ENCODE results near the gene TEX44. TPM values are rescaled to one million over a fixed set of nuclear protein-coding genes. Genes with fewer than 3 reads are reported as not detected.

TEX44 gene
- total and polyA plus RNA-seq, 2 donors (not counting 1 experiment from before 2014, with no cell fraction given): not detected

DNA sequence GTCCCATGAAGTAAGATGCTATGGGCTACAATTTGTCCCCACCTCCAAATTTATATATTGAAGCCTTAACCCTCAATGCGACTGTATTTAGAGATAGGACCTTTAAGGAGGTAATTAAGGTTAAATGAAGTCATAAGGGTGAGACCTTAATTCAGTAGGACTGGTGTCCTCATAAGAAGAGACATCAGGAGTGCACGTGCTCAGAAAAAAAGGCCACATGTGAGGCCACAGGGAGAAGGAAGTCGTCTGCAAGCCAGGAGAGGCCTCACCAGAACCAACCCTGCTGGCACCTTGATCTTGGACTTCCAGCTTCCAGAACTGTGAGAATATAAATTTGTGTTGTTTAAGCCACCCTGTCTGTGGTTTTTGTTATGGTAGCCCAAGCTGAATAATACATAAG, 25.5 kb upstream of the TEX44 start:
- Mint-ChIP-seq H3K27ac (no peak overlapping the region), H3K27me3 (no peaks in the 10 kb centered on the region), H3K4me3 (no peak overlapping the region), H3K9me3 (ENCODE audit: insufficient read depth) (no peaks in the 10 kb centered on the region), H3K4me1 (no peaks in the 10 kb centered on the region)
- WGBS (ENCODE audit: insufficient coverage): 72% methylated on average over 2 of the region's 3 CpGs
- intact Hi-C loops (cut with micrococcal nuclease): no loop called here
- Histone ChIP-seq H3K4me1 (ENCODE audit: control insufficient read depth in 2 of 2, insufficient read depth in 2 of 2, low read length in 2 of 2) (no peaks in the 10 kb centered on the region), H3K4me3 (ENCODE audit: control extremely low read depth in 1 of 5, extremely low read depth in 1 of 5, insufficient read depth in 1 of 5, low read depth in 2 of 5, low read length in 4 of 5) (no peak overlapping the region), H3K79me2 (ENCODE audit: control insufficient read depth, insufficient read depth, low read length) (no peaks in the 10 kb centered on the region), H3K36me3 (replicated peaks in 1 of 2; ENCODE audit: control extremely low read depth in 1 of 2, control insufficient read depth in 1 of 2, extremely low read depth in 1 of 2, insufficient read depth in 2 of 2, low read length in 1 of 2) (no peaks in the 10 kb centered on the region), H4K20me1 (ENCODE audit: control insufficient read depth, insufficient read depth, low read length, poor library complexity, severe bottlenecking) (no peaks in the 10 kb centered on the region), H2AFZ (ENCODE audit: insufficient read depth, low read depth, low read length, poor library complexity, severe bottlenecking) (no peak overlapping the region), H3K27me3 (replicated peaks in 1 of 4; ENCODE audit: control extremely low read depth in 1 of 4, control insufficient read depth in 3 of 4, insufficient read depth in 4 of 4, low read length in 3 of 4) (no peaks in the 10 kb centered on the region), H3K9ac (ENCODE audit: low read length) (no peak overlapping the region), H3K9me3 (ENCODE audit: control extremely low read depth in 1 of 3, control insufficient read depth in 2 of 3, insufficient read depth in 1 of 3, low read length in 2 of 3) (no peaks in the 10 kb centered on the region), H3K4me2 (replicated peaks; ENCODE audit: low read depth, low read length, poor library complexity, severe bottlenecking) (no peak overlapping the region), H3K27ac (ENCODE audit: low read length in 2 of 2) (no peak overlapping the region)
- TF ChIP-seq, protein P1, sequence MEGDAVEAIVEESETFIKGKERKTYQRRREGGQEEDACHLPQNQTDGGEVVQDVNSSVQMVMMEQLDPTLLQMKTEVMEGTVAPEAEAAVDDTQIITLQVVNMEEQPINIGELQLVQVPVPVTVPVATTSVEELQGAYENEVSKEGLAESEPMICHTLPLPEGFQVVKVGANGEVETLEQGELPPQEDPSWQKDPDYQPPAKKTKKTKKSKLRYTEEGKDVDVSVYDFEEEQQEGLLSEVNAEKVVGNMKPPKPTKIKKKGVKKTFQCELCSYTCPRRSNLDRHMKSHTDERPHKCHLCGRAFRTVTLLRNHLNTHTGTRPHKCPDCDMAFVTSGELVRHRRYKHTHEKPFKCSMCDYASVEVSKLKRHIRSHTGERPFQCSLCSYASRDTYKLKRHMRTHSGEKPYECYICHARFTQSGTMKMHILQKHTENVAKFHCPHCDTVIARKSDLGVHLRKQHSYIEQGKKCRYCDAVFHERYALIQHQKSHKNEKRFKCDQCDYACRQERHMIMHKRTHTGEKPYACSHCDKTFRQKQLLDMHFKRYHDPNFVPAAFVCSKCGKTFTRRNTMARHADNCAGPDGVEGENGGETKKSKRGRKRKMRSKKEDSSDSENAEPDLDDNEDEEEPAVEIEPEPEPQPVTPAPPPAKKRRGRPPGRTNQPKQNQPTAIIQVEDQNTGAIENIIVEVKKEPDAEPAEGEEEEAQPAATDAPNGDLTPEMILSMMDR (IDR thresholded peaks at IDR 0.05): no peak
- TF ChIP-seq EZH2 (IDR thresholded peaks at IDR 0.05; ENCODE audit: borderline replicate concordance, insufficient read depth, low read depth, low read length, poor library complexity, severe bottlenecking): no peak
- CTCF ChIA-PET: interaction anchor here (0.7 to 0.8 kb wide), 2 partner anchors 11 to 24 kb away, joined by 3 to 5 read pairs; no protein-coding TSS in a partner anchor
- DNase-seq (no peak), ATAC-seq (ENCODE audit: low read depth) (no peak)
- POLR2A ChIA-PET: no interaction called here

DNA sequence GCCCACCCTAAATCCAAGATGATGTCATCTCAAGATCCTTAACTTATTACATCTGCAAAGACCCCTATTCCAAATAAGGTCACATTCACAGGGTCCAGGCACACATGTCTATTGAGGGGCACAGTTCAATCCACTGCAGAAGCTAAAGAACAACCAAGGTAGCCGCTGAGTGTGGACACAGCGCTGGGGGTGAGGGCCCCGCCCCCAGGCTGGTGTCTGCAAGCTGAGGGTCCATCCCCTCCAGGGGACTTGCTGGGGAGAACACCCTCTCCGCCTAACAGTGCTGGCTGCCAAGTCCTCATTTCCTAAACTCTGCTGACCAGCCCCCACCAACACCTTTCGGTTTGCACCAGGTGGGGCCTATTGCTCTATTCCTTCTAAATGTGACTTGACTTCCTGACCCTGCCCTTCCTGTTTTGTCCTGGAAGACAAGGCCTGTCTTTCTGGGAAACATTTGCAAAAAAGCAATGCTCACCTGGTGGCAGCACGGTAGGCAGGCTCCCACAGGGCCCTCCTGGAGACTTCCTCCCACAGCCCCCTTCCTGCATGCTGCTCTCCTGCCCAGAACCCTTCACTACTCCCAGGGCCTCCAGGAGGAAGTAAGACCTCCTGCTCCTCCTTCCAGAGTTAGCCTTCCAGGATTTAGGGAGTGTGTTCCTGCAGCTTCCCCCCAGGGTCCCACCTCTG, 24.4 kb upstream of the TEX44 start:
- no peaks in the 10 kb centered on the region for H3K9me3 ChIP-seq (ENCODE audit: control extremely low read depth in 1 of 3, control insufficient read depth in 2 of 3, insufficient read depth in 1 of 3, low read length in 2 of 3)
- TF ChIP-seq EZH2 (IDR thresholded peaks at IDR 0.05; ENCODE audit: borderline replicate concordance, insufficient read depth, low read depth, low read length, poor library complexity, severe bottlenecking): no peak
- TF ChIP-seq, protein P1 (IDR thresholded peaks at IDR 0.05): no peak
- no peak overlapping the region for H3K27ac Mint-ChIP-seq
- ATAC-seq (ENCODE audit: low read depth) (no peak), DNase-seq (no peak)
- no peak overlapping the region for H3K4me3 ChIP-seq (ENCODE audit: control extremely low read depth in 1 of 5, extremely low read depth in 1 of 5, insufficient read depth in 1 of 5, low read depth in 2 of 5, low read length in 4 of 5)
- no peak overlapping the region for H3K9ac ChIP-seq (ENCODE audit: low read length)
- H2AFZ ChIP-seq (ENCODE audit: insufficient read depth, low read depth, low read length, poor library complexity, severe bottlenecking): no peak overlapping the region
- POLR2A ChIA-PET: no interaction called here
- no peak overlapping the region for H3K4me3 Mint-ChIP-seq
- H3K27ac ChIP-seq (ENCODE audit: low read length in 2 of 2): no peak overlapping the region
- no peak overlapping the region for H3K4me2 ChIP-seq (replicated peaks; ENCODE audit: low read depth, low read length, poor library complexity, severe bottlenecking)
- intact Hi-C loops (cut with micrococcal nuclease): no loop called here
- no peaks in the 10 kb centered on the region for H3K27me3 ChIP-seq (replicated peaks in 1 of 4; ENCODE audit: control extremely low read depth in 1 of 4, control insufficient read depth in 3 of 4, insufficient read depth in 4 of 4, low read length in 3 of 4)
- H3K79me2 ChIP-seq (ENCODE audit: control insufficient read depth, insufficient read depth, low read length): no peaks in the 10 kb centered on the region
- no peaks in the 10 kb centered on the region for H3K36me3 ChIP-seq (replicated peaks in 1 of 2; ENCODE audit: control extremely low read depth in 1 of 2, control insufficient read depth in 1 of 2, extremely low read depth in 1 of 2, insufficient read depth in 2 of 2, low read length in 1 of 2)
- no peaks in the 10 kb centered on the region for H3K4me1 Mint-ChIP-seq
- CTCF ChIA-PET: interaction anchor here (1.2 kb wide), 1 partner anchor 92 kb away, joined by 4 read pairs; no protein-coding TSS in a partner anchor
- WGBS (ENCODE audit: insufficient coverage): 94% methylated on average over 5 of the region's 6 CpGs
- H3K27me3 Mint-ChIP-seq: no peaks in the 10 kb centered on the region
- H4K20me1 ChIP-seq (ENCODE audit: control insufficient read depth, insufficient read depth, low read length, poor library complexity, severe bottlenecking): no peaks in the 10 kb centered on the region
- H3K4me1 ChIP-seq (ENCODE audit: control insufficient read depth in 2 of 2, insufficient read depth in 2 of 2, low read length in 2 of 2): no peaks in the 10 kb centered on the region
- no peaks in the 10 kb centered on the region for H3K9me3 Mint-ChIP-seq (ENCODE audit: insufficient read depth)
